Limb (tissue), 2 donors: Measurements from ENCODE around the gene POFUT1.
"Not testable (repeated sequence)": the region's sequence is repeated elsewhere in the genome, so short reads cannot be mapped to it uniquely, and the experiment has no call there.

Experiments used
- DNase-seq, 2 donors: peaks; one replicate each; pipeline ENCODE4 v3.0.0-alpha.2; 2016; ENCODE audit errors: extremely low spot score in 2 of 2

The POFUT1 gene

DNA sequence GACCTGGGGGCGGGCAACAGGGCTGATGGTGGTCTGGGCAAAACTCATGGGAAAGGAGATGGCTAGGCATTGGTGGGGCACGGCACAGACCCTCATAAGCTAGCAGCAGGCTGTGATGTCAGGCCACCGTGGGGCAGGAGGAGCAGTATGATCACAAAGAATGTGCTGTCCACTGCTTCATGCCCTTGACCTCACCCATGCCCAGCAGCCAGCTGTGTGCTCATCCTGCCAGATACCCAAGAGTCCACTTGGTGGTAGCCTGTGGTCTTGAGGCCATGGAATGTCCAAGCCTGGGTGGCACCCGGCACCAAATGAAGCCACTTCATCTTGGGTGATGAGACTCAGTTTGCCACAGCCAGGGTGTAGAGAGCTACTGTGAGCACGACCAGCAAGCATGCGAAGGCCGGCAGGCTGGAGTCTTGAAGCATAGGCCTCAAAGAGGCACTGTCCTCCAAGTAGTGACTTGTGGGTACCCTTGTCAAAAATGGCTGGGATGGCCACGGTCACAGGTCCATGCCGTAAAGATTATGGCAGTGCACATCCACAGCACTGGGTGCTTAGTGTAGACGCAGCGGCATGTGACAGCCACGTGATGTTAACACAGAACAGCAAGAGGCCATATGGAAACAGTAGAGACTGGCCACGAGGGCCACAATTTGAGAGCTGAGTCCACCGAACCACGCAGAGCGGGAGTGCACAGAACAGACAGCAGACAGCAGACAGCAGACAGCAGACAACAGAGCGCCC lies 19.1 kb upstream of the POFUT1 start:
- no peak for DNase-seq

GRCh38 chr20:32189123-32189410 lies 18.6 kb upstream of the POFUT1 start:
- DNase-seq: no peak

DNA sequence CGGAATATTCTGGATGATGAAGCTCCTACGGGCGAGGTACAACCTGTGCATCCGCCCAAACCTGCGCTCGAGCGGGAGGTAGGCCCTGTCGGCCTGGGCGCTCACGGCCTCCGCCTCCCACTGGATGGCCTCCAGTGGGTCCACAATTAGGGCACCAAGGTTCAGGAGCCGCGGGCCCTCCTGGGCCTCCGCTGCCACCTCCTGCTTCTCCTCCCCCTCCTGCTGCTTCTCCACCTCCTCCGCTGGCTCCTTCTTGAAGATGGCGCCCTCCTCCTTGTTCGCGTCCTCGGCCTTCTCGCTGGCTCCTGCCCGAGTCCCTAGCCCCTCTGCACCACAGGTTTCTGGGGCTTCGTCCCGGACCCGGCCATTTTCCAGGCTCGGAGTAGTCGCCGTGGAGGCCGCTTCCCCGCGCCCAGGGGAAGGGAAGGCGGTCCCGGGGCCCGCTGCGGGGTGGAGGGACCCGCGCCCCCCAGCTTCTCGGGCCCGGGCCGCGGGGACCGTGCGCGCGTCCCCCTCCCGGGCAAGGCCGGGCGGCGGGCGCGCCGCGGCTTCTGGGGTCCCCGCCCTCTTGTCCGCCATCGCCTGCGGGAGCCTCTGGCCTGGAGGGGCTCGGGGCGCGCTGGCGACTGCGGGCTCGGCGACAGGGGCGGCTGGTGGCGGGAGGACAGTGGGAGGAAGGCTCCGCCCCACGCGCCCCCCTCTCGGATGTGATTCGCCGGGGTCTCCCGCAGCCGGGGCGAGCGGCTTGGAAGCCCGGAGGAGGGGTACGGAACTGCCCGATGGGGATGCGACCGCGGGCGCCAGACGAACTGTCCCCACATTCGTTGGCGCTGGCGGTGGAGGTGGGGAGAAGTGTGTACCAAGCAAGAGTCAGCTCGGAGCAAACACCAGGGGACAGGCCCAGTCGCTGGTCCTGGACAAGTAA lies 17.7 kb upstream of the POFUT1 start:
- peak in 1 of 2 donors; percentile 83 for DNase-seq

GRCh38 chr20:32190616-32191415 lies 16.9 kb upstream of the POFUT1 start:
- DNase-seq: no peak

DNA sequence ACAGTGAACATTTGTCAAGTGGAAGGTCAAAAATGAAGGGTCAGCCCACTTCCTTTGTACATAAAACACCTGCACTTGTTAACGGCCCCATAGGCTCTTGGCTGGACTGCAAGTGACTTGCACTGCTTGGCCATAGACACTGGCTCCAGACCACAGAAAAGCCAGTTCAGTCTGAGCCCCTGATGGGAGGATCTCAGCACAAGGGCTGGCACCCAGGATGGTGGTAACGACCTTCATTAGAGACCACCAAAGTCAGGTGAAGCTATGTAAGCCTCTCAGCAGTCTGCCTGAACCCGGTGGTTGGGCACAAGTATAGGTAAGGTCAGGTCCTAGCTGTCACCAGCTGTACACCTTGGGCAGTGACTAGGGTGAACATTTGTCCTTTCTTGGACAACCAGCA lies 16.3 kb upstream of the POFUT1 start:
- DNase-seq: no peak

GRCh38 chr20:32191873-32192272 lies 15.8 kb upstream of the POFUT1 start:
- no peak for DNase-seq

GRCh38 chr20:32192698-32193097 lies 15.0 kb upstream of the POFUT1 start:
- no peak for DNase-seq

DNA sequence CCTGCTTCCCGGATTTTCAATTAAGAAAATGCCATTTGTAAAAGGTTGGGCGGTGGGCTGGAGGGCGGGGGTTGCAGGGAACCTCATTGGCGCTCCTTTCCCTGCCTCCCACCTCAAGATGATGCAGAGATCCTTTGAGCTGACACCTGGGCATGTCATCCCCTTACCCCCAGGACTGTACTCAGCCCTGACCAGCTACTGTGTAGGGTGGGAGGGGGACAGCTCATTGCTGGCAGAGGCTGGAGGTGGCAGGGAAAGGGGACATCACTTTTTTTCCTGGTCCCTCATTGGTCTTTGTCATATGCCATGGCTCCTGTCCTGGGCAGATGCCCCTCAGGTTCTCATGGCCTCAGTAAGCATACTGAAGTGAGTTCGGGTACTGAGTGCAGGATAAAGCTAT lies 14.3 kb upstream of the POFUT1 start:
- not testable (repeated sequence) for DNase-seq

- DNase-seq: no peak
Measured at GRCh38 chr20:32193996-32194395, 13.7 kb upstream of the POFUT1 start.

GRCh38 chr20:32195581-32195980 lies 12.1 kb upstream of the POFUT1 start:
- no peak for DNase-seq

GRCh38 chr20:32196613-32197012 lies 11.1 kb upstream of the POFUT1 start:
- not testable (repeated sequence) for DNase-seq

- not testable (repeated sequence) for DNase-seq
Measured at GRCh38 chr20:32197136-32197535, 10.5 kb upstream of the POFUT1 start.

DNA sequence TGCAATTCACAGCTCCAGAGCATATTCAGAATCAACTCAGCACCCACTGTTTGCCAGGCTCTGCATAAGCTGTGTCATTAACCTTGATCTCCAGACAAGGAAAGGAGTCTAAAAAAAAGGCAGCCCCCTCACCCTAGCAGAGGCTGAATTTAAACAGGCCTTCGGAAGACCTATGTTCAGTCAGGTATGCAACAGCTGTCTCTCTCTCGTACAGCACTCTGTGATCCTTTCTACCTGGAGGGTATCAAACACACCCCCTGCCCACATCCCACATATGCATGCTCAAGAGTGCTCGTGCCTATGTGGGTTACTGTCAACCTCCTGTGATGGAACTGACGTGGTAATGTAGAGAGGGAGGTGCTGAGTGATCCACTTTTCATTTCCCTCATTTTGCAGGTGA lies 8.7 kb upstream of the POFUT1 start:
- no peak for DNase-seq

GRCh38 chr20:32201296-32201976 lies 6.2 kb upstream of the POFUT1 start:
- no peak for DNase-seq

GRCh38 chr20:32201977-32202363 lies 5.7 kb upstream of the POFUT1 start:
- DNase-seq: no peak

GRCh38 chr20:32203356-32204204 lies 4.1 kb upstream of the POFUT1 start:
- DNase-seq: no peak

DNA sequence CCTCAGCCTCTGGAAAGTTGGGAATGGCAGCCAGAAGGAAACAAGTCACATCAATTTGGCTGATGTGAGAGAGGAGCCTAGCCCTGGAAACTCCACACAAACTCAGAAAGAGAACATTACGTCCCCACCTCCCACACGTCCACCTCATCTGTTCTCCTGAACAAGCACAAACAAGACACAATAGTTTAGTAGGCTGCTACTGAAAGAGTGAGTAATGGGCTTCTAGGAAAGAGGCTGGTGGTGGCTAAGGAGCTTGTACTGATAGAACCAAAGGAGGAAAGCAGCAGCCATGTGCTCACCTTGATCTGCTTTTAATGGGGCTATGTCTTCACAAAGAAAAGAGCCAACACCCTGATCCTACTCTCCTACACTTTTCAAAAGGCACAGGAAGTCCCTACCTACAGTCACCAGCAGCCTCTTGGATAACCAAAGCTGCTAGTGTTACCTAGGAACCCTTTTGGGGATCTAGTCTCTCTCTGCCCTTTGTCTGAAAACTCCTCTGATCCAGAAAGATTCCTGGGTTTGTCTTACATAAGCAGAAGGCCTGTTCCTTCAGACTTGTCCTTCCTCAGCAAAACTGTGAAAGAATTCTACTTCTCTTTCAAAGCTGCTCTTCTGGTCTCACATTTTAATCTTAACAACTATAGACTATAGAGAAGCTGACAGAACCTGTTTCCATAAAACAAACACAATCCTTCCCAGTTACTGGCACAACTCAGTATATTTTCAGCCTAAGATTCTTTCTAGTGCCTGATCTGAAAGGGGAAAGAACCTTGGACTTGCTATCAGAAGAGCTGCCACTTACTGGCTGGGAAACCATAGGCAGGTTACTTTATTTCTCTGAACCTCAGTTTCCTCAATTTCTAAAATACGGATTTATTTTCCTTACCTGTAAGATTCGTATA lies 3.2 kb upstream of the POFUT1 start:
- DNase-seq: no peak

- DNase-seq: no peak
Measured at GRCh38 chr20:32205110-32205842, 2.4 kb upstream of the POFUT1 start.
